LNCaP clone FGC (cell line): Measurements from ENCODE around the gene IRAK1.

Source experiments
- DNase-seq: peaks from one replicate; pipeline ENCODE4 v3.0.0-alpha.2; 2011; ENCODE audit warnings: low read depth
- H3K4me3 ChIP-seq: 2 replicates; pipeline ENCODE4 v1.5.1; 2011; ENCODE audit warnings: mild to moderate bottlenecking, low read depth, low read length, control low read depth
- TF ChIP-seq, protein P1 (sequence below): IDR thresholded peaks from 2 replicates; pipeline ENCODE4 v1.5.1; 2012; ENCODE audit warnings: mild to moderate bottlenecking; ENCODE audit not compliant: control insufficient read depth, insufficient read depth; ENCODE audit errors: extremely low read depth

IRAK1 gene

DNA sequence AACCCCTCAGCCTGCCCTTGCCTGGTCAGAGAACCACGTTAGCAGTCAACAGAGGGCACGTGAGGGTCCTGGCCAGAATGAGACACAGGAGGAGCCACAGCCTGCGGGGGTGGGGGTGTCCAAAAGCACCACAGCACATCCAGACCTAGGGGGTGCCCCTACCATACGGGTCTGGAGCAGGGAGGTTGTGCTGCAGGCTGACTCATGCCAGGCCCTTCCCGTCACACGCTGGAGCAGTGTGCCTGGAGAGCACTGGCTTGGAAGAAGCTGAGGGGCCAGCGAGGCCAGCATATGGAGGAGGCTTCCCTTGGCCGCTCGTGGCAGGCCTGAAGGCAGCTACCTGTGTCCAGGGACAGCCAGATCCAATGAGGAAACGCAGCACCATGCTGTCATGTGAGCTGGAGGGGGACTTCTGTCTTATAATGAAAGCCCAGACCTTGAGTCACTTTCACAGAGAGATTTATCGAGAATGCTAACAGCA is 1.5 kb upstream of the IRAK1 start:
- peak overlapping the region; percentile 60; the same call in 1 of the 2 replicates for H3K4me3 ChIP-seq
- no peak for DNase-seq
- TF ChIP-seq, protein P1, sequence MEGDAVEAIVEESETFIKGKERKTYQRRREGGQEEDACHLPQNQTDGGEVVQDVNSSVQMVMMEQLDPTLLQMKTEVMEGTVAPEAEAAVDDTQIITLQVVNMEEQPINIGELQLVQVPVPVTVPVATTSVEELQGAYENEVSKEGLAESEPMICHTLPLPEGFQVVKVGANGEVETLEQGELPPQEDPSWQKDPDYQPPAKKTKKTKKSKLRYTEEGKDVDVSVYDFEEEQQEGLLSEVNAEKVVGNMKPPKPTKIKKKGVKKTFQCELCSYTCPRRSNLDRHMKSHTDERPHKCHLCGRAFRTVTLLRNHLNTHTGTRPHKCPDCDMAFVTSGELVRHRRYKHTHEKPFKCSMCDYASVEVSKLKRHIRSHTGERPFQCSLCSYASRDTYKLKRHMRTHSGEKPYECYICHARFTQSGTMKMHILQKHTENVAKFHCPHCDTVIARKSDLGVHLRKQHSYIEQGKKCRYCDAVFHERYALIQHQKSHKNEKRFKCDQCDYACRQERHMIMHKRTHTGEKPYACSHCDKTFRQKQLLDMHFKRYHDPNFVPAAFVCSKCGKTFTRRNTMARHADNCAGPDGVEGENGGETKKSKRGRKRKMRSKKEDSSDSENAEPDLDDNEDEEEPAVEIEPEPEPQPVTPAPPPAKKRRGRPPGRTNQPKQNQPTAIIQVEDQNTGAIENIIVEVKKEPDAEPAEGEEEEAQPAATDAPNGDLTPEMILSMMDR: no peak

DNA sequence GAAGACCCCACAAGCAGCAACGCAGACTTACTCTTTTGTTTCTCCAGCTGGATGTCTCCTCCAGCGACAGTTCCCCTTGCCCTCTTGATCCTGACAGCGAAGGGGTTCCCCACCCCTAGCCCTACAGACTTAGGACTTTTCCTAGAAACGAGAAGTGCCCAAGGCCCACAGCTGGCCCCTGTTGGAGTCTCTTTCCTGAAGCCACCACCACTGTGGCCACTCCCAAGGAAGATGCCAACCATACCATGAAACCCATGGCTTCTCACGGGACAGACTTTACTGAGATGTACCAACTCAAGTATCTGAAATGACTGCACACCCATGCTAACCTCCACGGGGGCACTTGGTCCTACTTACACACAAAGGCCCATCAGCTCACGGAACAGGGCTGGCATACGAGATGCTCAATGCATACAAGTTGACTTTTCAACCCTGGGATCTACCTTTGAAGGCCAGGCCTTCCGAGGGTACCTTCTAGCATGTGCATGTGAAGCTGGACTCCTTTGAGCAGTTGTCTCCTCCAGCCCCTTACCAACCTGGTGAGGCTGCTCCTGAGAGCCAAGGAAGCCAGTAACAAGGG is 924 bp upstream of the IRAK1 start:
- peak overlapping the region; percentile 60 for H3K4me3 ChIP-seq
- no peak for DNase-seq

DNA sequence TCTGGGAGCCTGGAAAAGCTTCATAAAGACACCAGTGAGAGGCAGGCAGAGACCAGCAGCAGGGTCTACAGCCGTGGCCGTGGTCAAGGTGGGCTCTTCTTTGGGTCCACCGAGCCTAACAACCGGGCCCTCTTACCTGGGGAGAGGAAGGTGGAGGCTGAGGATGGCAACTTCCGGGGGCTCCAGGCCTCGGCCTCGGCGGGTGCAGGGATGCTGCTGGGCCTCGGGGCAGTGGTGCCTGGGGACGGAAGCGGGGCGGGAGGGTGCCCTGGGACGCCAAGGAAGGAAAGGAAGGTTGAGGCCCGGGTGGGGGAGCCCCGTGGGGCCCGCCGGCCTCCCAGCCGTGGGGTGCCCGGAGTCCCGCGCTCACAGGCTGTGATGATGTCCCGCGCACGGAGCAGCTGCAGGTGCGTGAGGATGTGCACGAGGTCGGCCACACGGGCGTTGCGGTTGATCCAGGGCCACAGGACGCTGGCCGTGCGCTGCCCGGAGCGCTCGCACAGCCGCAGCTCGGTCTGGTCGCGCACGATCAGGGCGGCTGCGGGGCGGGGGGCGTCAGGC is 561 bp downstream of the IRAK1 start:
- H3K4me3 ChIP-seq: peak overlapping the region; percentile 66
- no peak for DNase-seq
- TF ChIP-seq, protein P1: no peak

More for the DNA sequence above, 924 bp upstream of the IRAK1 start:
- TF ChIP-seq, protein P1: no peak

DNA sequence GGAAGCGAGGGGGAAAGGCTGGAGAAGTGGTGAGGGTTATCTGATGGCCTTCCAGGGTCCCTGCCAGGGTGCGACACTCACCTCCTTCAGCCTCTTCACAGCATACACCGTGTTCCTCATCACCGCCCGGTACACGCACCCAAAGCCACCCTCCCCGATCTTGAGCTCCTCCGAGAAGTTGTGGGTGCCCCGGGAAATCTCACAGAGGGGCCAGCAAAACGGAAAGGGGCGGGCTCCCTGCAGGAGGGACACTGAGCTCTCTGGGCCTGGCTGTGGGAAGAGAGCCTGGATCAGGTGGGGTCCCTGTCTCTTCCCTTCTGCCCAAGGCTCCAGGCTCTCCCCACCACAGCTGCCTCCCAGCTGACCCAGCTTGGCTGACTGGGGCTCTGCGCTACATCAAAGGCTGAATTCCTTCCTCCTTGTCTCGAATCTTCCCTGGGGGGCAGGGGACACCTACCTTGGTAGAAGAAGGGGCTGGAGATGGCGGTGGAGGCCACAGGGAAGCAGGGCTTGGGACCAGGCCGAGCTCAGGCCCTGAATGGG is 1.1 kb downstream of the IRAK1 start:
- peak overlapping the region; percentile 66 for H3K4me3 ChIP-seq
- TF ChIP-seq, protein P1: no peak
- DNase-seq: no peak

DNA sequence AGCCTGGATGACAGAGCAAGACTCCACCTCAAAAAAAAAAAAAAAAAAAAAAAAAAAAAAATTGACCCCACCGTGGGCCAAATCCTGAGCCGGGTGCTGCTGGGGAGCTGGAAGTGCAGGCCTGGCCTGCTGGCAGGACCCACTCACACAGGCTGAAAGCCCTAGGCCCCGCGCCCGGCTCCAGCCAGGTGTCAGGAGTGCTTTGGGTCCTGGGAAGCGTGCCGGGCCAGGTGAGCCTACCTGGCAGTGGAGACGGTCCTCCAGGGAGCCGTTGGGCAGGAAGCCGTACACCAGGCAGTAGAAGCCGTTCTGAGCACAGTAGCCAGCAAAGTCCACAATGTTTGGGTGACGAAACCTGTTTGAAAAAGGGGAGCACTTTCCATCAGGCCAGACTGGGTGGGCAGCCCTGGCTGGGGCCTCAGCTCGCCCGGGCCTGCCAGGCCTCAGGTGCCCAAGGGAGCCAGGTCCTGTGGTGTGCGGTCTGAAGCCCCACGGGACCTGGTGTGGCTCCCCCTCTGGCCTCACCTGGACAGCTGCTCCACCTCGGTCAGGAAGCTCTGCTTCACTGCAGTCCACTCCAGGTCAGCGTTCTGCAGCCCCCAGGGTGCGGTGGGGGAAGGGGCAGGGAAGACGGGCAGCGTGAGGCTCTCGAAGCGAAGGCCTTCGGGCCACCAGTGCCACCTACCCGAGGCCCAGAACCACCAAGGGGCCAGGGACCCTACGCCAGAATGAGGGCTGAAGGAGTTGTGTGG is 1.8 kb downstream of the IRAK1 start:
- TF ChIP-seq, protein P1: 0 out of 2 replicates have a peak, but pooled peaks have one; percentile 2
- peak overlapping the region; percentile 66 for H3K4me3 ChIP-seq
- DNase-seq: no peak

DNA sequence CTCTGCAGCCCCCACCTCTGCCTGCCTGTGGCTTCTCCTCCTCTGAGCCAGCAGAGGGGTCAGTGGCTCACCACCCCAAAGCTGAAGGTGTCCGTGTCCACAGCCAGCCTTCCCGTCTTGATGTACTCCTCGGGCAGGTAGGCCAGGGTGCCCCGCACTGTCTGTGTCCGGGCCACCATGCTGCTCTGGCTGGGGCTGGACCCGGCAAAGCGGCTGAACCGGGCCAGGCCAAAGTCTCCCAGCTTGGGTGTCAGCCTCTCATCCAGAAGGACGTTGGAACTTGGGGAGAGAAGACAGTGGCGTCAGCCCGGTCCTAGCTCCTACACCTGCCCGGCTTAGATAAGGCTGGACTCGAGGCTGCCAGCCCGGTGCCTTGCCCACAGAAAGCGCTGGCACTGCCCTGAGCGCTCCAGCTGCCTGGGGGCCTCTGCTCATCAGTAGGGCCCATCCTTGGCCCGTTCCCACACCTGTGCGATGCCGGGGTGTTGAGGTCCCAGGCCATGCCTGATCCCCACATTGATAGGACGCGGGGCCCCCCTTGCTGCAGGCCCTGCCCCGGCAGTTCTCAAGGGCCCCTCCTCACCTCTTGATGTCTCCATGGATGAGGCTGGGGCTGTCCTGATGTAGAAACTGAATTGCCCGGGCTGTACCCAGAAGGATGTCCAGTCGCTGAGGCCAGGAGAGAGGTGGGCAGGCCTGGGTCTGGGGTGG is 3.2 kb downstream of the IRAK1 start:
- TF ChIP-seq, protein P1: no peak
- DNase-seq: no peak
- no peak overlapping the region for H3K4me3 ChIP-seq
